Epithelial cell of esophagus (primary cell): ENCODE results near the gene SRI.
A peak's percentile ranks its signal among the peaks of the same experiment; 100 is the strongest.

ENCODE experiments used
- DNase-seq: peaks from one replicate; pipeline ENCODE4 v3.0.0; 2010; ENCODE audit warnings: low read depth
- H3K4me3 ChIP-seq: 2 replicates; pipeline ENCODE4 v1.5.1; 2011; ENCODE audit warnings: mild to moderate bottlenecking, low read length, control low read depth
- CTCF ChIP-seq: IDR thresholded peaks from 2 replicates; pipeline ENCODE4 v1.5.1; 2011; ENCODE audit warnings: low read depth, mild to moderate bottlenecking, low read length, control low read depth, inconsistent platforms; ENCODE audit not compliant: insufficient read depth; ENCODE audit errors: missing control alignments

The SRI gene

GRCh38 chr7:88224601-88225275, 4.9 kb upstream of the SRI start:
- no peak overlapping the region for H3K4me3 ChIP-seq
- TF ChIP-seq CTCF: no peak
- DNase-seq: peak; percentile 76

GRCh38 chr7:88223265-88223664, 3.4 kb upstream of the SRI start:
- DNase-seq: no peak
- no peak overlapping the region for H3K4me3 ChIP-seq
- no peak for TF ChIP-seq CTCF

- DNase-seq: peak; percentile 41
- TF ChIP-seq CTCF: no peak
- H3K4me3 ChIP-seq: peak overlapping the region; percentile 86
Observed at GRCh38 chr7:88218836-88219605, 817 bp downstream of the SRI start.

GRCh38 chr7:88218429-88218745, 1.5 kb downstream of the SRI start:
- no peak for DNase-seq
- peak overlapping the region; percentile 86 for H3K4me3 ChIP-seq
- TF ChIP-seq CTCF: no peak

- no peak for DNase-seq
- no peak overlapping the region for H3K4me3 ChIP-seq
- no peak for TF ChIP-seq CTCF
Observed at GRCh38 chr7:88217675-88218428, 2.0 kb downstream of the SRI start.

- no peak overlapping the region for H3K4me3 ChIP-seq
- no peak for DNase-seq
- TF ChIP-seq CTCF: no peak
Observed at GRCh38 chr7:88216276-88216675, 3.6 kb downstream of the SRI start.
